Lung (tissue), 12 donors: ENCODE results near the gene MYO16. TPM values are rescaled to one million over a fixed set of nuclear protein-coding genes. Genes with fewer than 3 reads are reported as not detected.

Experiments used
- ATAC-seq: fragments of 200-7000 bp; cut with Tn5 transposase; one replicate; pipeline ENCODE4 v1.9.1; 2020; ENCODE audit warnings: moderate number of reproducible peaks; ENCODE audit not compliant: insufficient read depth, low FRiP score
- DNase-seq, 3 donors: peaks; one replicate each; pipeline ENCODE4 v3.0.0-alpha.2; 2013 to 2017
- H3K27ac ChIP-seq, 2 donors: one replicate each; pipeline ENCODE4 v1.5.1; 2013; ENCODE audit warnings: mild to moderate bottlenecking in 2 of 2, moderate library complexity in 2 of 2, control low read depth in 1 of 2, inconsistent platforms in 1 of 2, low read depth in 1 of 2, low read length in 1 of 2
- H3K27me3 ChIP-seq, 3 donors: one replicate each; pipeline ENCODE4 v1.5.1; 2013; ENCODE audit warnings: low read length in 2 of 3; ENCODE audit not compliant: control insufficient read depth in 3 of 3, insufficient read depth in 3 of 3
- H3K36me3 ChIP-seq, 4 donors: one replicate each; pipeline ENCODE4 v1.5.1; 2013; ENCODE audit warnings: low read length in 4 of 4, mild to moderate bottlenecking in 1 of 4, moderate library complexity in 1 of 4; ENCODE audit not compliant: control insufficient read depth in 4 of 4, insufficient read depth in 4 of 4
- H3K4me1 ChIP-seq, 5 donors: one replicate each; pipeline ENCODE4 v1.5.1; 2013; ENCODE audit warnings: low read length in 5 of 5, mild to moderate bottlenecking in 2 of 5, moderate library complexity in 1 of 5; ENCODE audit not compliant: control insufficient read depth in 5 of 5, insufficient read depth in 5 of 5
- H3K4me3 ChIP-seq: one replicate; pipeline ENCODE4 v1.5.1; 2013; ENCODE audit warnings: mild to moderate bottlenecking, control low read depth, moderate library complexity
- H3K9ac ChIP-seq, 2 donors: one replicate each; pipeline ENCODE4 v1.5.1; 2013; ENCODE audit warnings: low read length in 2 of 2, control low read depth in 1 of 2; ENCODE audit not compliant: insufficient read depth in 1 of 2
- H3K9me3 ChIP-seq, 4 donors: one replicate each; pipeline ENCODE4 v1.5.1; 2013; ENCODE audit warnings: low read length in 3 of 4, mild to moderate bottlenecking in 1 of 4, moderate library complexity in 1 of 4; ENCODE audit not compliant: control insufficient read depth in 4 of 4, insufficient read depth in 3 of 4
- CTCF ChIP-seq: IDR thresholded peaks from 2 replicates; pipeline ENCODE4 v1.5.1; 2012; ENCODE audit warnings: mild to moderate bottlenecking; ENCODE audit errors: control extremely low read depth, extremely low read depth
- WGBS, 2 donors: extraction: QIAGEN DNeasy Blood & Tissue Kit; methylation state at CpG; one replicate each; pipeline ENCODE4 v1.1.7; 2013; 5-methylcytosine and 5-hydroxymethylcytosine counted together
- polyA plus RNA-seq, 2 donors: library from polyadenylated mRNA; stranded (reverse); fragments of 200-250 nt; gene quantifications; one replicate each; pipeline ENCODE4 v1.2.1, GENCODE V29; 2013
- total RNA-seq, 2 donors: library from RNA; depleted of rRNA in 1 of 2; stranded (reverse); fragments of >200 nt in 1 of 2; gene quantifications; one replicate each; pipeline ENCODE4 v1.2.1, GENCODE V29; 2014 to 2021
- donor health status: control.
- donor health status: control.
- donor health status: Bipolar disorder and iron deficiency.
- donor health status: healthy.
- donor health status: DM: yes; HTN: yes; CAD: no.

Gene MYO16
- total and polyA plus RNA-seq, 4 donors: 0.12 to 13.8 (median 0.88) TPM

GRCh38 chr13:109101550-109102144, 472.2 kb downstream of the MYO16 start:
- Histone ChIP-seq H3K4me1 (no peaks in the 10 kb centered on the region), H3K36me3 (no peaks in the 10 kb centered on the region), H3K9me3 (peaks cover 0 to under 1% (median 0%) of the 10 kb centered on the region in 4 donors), H3K9ac (no peak overlapping the region), H3K27me3 (no peaks in the 10 kb centered on the region), H3K4me3 (no peak overlapping the region), H3K27ac (no peak overlapping the region)
- TF ChIP-seq CTCF: no peak
- 78 to 79% methylated on average over 3 of the region's 3 CpGs for WGBS, 2 donors
- DNase-seq (no peak), ATAC-seq (no peak)

- WGBS, 2 donors: 37 to 47% methylated on average over 4 of the region's 4 CpGs
These were observed 476.5 kb downstream of the MYO16 start for GRCh38 chr13:109105899-109106298.

GRCh38 chr13:109110159-109110558, 480.7 kb downstream of the MYO16 start:
- Histone ChIP-seq H3K27me3 (no peaks in the 10 kb centered on the region), H3K36me3 (no peaks in the 10 kb centered on the region), H3K4me1 (no peaks in the 10 kb centered on the region), H3K9me3 (peaks cover 0 to 2% (median 0%) of the 10 kb centered on the region in 4 donors), H3K9ac (no peak overlapping the region), H3K4me3 (no peak overlapping the region), H3K27ac (no peak overlapping the region)
- TF ChIP-seq CTCF: no peak
- 44 to 84% methylated on average over 1 of the region's 1 CpG for WGBS, 2 donors
- no peak for ATAC-seq
- no peak for DNase-seq

More at GRCh38 chr13:109105899-109106298, 476.5 kb downstream of the MYO16 start:
- TF ChIP-seq CTCF: no peak
- H3K9me3 ChIP-seq: peaks cover 0 to 2% (median 0%) of the 10 kb centered on the region in 4 donors
- H3K27ac ChIP-seq: no peak overlapping the region
- no peaks in the 10 kb centered on the region for H3K4me1 ChIP-seq
- no peak for DNase-seq
- no peak overlapping the region for H3K4me3 ChIP-seq
- ATAC-seq: no peak
- H3K9ac ChIP-seq: no peak overlapping the region
- H3K27me3 ChIP-seq: no peaks in the 10 kb centered on the region
- no peaks in the 10 kb centered on the region for H3K36me3 ChIP-seq

GRCh38 chr13:109111141-109111540, 481.7 kb downstream of the MYO16 start:
- no peak for ATAC-seq
- WGBS, 2 donors: 72 to 93% methylated on average over 1 of the region's 1 CpG
- no peak for TF ChIP-seq CTCF

More at GRCh38 chr13:109111141-109111540, 481.7 kb downstream of the MYO16 start:
- Histone ChIP-seq H3K9me3 (peaks cover 0 to 4% (median 0%) of the 10 kb centered on the region in 4 donors), H3K36me3 (no peaks in the 10 kb centered on the region), H3K27me3 (no peaks in the 10 kb centered on the region), H3K4me3 (no peak overlapping the region), H3K27ac (no peak overlapping the region), H3K4me1 (no peaks in the 10 kb centered on the region), H3K9ac (no peak overlapping the region)
- no peak for DNase-seq
